ENCODE results near the gene LYPD5. TPM values are rescaled to one million over a fixed set of nuclear protein-coding genes. Genes with fewer than 3 reads are reported as not detected.

The LYPD5 gene
- total RNA-seq, 1 donor from 2014 or later: 1.3 TPM

DNA sequence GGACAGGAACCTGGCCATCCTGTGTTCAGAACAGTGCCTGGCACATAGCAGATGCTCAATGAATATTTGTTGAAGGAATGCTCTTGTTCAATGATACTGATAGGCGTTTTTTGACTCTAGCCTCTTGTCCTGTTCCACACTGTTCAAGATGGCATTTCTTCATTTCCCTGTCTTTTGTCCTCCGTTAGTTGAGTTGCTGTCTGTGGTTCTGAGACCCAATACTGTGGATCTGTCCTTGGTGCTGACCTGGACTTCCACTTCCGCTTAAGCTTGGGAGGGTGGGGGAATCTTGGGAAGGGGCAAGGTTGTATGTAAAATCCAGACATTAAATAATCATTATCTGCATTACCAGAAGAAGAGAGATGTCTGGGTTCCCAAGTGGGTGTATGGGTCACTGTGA lies 13.2 kb downstream of the LYPD5 start:
- TF ChIP-seq, protein P1, sequence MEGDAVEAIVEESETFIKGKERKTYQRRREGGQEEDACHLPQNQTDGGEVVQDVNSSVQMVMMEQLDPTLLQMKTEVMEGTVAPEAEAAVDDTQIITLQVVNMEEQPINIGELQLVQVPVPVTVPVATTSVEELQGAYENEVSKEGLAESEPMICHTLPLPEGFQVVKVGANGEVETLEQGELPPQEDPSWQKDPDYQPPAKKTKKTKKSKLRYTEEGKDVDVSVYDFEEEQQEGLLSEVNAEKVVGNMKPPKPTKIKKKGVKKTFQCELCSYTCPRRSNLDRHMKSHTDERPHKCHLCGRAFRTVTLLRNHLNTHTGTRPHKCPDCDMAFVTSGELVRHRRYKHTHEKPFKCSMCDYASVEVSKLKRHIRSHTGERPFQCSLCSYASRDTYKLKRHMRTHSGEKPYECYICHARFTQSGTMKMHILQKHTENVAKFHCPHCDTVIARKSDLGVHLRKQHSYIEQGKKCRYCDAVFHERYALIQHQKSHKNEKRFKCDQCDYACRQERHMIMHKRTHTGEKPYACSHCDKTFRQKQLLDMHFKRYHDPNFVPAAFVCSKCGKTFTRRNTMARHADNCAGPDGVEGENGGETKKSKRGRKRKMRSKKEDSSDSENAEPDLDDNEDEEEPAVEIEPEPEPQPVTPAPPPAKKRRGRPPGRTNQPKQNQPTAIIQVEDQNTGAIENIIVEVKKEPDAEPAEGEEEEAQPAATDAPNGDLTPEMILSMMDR (IDR thresholded peaks at IDR 0.05; ENCODE audit: borderline replicate concordance): no peak
- peaks cover 37% of the 10 kb centered on the region for H3K27me3 ChIP-seq (ENCODE audit: low read depth)
- no peak for DNase-seq
- intact Hi-C loops (cut with micrococcal nuclease): no loop called here
- H3K27ac ChIP-seq (replicated peaks): no peak overlapping the region
- no peaks in the 10 kb centered on the region for H3K9me3 ChIP-seq (replicated peaks)
- H3K36me3 ChIP-seq: no peaks in the 10 kb centered on the region
- H3K4me3 ChIP-seq: no peak overlapping the region
- H3K4me1 ChIP-seq: peaks cover 4% of the 10 kb centered on the region

DNA sequence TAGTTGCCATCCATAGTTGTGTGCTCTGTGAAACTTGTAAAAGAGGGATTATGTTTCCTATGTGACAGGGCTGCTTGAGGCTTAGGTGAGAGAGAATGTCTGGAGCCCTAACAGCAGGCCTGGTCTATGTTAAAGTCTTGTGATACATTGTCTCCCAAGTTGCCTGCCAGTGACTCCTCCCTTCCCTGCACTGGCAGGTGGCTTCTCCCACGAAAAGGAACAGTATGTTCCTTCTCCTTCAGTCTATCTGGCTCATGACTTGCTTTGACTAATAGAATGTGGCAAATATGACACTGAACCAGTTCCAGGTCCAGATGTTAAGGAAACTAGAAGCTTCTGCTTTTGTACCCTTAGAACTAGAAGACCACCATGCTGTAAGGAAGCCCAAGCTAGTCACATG lies 15.6 kb downstream of the LYPD5 start:
- DNase-seq: no peak
- TF ChIP-seq, protein P1 (IDR thresholded peaks at IDR 0.05; ENCODE audit: borderline replicate concordance): no peak
- Histone ChIP-seq H3K27me3 (ENCODE audit: low read depth) (peaks cover 40% of the 10 kb centered on the region), H3K4me1 (peaks cover 4% of the 10 kb centered on the region), H3K4me3 (no peak overlapping the region), H3K27ac (replicated peaks) (no peak overlapping the region), H3K36me3 (no peaks in the 10 kb centered on the region), H3K9me3 (replicated peaks) (no peaks in the 10 kb centered on the region)
- intact Hi-C loops (cut with micrococcal nuclease): no loop called here

DNA sequence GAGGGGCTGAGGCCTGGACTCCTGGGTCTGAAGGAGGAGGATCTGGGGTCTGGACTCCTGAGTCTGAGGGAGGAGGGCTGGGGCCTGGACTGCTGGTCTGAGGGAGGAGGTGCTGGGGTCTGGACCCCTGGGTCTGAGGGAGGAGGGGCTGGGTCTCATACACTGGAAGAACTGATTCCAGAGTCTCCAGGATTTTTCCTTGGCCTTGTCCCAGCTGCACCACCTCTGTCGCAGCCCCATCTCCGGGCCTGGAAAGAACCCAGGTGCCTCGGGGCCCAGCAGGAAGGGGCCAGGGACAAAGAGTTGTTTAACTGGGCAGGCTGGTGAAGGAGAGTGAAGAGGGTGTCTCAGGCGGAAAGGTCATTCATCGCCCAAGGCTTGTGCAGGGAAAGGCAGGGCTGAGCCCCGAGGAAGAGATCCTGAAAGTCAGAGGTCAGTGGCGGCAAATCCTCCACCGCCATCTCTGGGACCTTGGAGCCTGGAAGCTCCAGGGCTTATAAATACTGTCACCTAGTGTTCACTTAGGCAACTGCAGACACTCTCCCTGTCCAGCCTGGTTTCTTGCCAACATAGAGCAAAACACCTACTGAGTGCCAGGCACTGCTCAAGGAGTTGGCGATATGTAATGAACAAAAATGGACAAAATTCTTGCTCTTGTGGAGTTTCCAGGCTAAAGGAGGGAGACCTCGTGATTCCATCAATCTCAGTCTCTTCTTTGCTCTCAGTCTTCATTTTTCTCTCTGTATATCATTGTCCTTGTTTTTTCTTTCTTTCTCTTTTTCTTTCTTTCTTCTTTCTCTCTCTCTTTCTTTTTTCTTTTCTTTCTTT lies 17.1 kb downstream of the LYPD5 start:
- TF ChIP-seq, protein P1 (IDR thresholded peaks at IDR 0.05; ENCODE audit: borderline replicate concordance): peak; percentile 99
- DNase-seq: no peak
- H3K27me3 ChIP-seq (ENCODE audit: low read depth): peaks cover 46% of the 10 kb centered on the region

DNA sequence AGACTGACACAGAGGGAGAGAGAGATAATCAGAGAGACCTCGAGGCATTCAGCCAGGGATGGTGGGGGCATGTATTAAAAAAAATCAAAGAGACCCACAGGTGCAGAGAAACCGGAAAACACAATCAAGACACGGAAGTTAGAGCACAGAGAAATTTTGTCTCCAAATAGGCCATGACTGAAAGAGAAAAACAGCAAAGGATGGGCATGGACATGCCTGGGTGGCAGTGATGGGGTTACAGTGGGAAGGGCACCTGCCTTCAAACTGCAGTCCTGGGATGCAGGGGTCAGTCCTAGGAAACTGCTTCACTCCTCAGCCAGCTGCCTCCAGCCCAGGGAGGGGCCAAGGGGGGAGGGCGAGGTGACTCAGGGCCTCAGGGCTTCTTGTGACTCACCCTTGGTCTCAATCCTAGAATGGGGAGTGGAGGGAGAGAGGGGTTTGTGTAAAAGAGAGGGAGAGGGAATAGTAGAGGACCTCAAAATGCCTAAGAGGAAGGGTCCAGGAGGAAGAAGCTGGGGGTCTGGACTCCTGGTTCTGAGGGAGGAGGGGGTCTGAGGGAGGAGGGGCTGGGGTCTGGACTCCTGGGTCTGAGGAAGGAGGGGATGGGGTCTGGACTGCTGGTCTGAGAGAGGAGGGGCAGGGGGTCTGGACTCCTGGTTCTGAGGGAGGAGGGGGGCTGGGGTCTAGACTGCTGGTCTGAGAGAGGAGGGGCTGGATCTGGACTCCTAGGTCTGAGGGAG lies 17.8 kb downstream of the LYPD5 start:
- Histone ChIP-seq H3K27ac (replicated peaks) (no peak overlapping the region), H3K4me3 (no peak overlapping the region), H3K4me1 (peaks cover 6% of the 10 kb centered on the region), H3K27me3 (ENCODE audit: low read depth) (peaks cover 46% of the 10 kb centered on the region), H3K36me3 (no peaks in the 10 kb centered on the region), H3K9me3 (replicated peaks) (no peaks in the 10 kb centered on the region)
- intact Hi-C loops (cut with micrococcal nuclease): loop anchor here (5.0 kb wide), 1 partner anchor 37 kb away; no protein-coding TSS in a partner anchor
- TF ChIP-seq, protein P1 (IDR thresholded peaks at IDR 0.05; ENCODE audit: borderline replicate concordance): no peak
- DNase-seq: no peak

More for the DNA sequence above, 17.1 kb downstream of the LYPD5 start:
- Histone ChIP-seq H3K4me3 (no peak overlapping the region), H3K9me3 (replicated peaks) (no peaks in the 10 kb centered on the region), H3K4me1 (peaks cover 4% of the 10 kb centered on the region), H3K36me3 (no peaks in the 10 kb centered on the region), H3K27ac (replicated peaks) (no peak overlapping the region)
- intact Hi-C loops (cut with micrococcal nuclease): loop anchor here (5.0 kb wide), 1 partner anchor 38 kb away; no protein-coding TSS in a partner anchor

DNA sequence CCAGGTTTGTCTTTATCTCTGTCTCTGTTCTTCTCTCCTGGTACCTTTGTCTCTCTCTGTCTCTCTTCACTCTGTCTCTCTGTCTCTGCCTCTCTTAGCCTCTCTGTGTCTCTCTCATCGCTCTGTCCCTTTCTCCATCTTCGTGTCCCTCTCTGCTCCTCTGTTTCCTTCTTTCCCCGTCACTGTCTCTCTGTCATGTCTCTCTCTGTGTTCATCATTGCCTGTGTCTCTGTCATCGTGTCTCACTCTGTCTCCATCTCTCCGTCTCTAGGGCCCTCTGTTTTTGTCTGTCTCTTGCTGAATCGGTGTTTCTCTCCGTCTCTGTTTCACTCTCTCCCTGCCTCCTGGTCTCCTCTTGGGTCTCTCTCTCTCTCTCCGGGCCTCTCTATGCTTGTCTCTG lies 18.6 kb downstream of the LYPD5 start:
- H3K9me3 ChIP-seq (replicated peaks): no peaks in the 10 kb centered on the region
- intact Hi-C loops (cut with micrococcal nuclease): loop anchor here (5.0 kb wide), 1 partner anchor 36 kb away; no protein-coding TSS in a partner anchor
- peaks cover 13% of the 10 kb centered on the region for H3K4me1 ChIP-seq
- H3K27ac ChIP-seq (replicated peaks): no peak overlapping the region
- no peak overlapping the region for H3K4me3 ChIP-seq
- TF ChIP-seq, protein P1 (IDR thresholded peaks at IDR 0.05; ENCODE audit: borderline replicate concordance): no peak
- peaks cover 53% of the 10 kb centered on the region for H3K27me3 ChIP-seq (ENCODE audit: low read depth)
- DNase-seq: no peak
- H3K36me3 ChIP-seq: no peaks in the 10 kb centered on the region

Data from left ventricle myocardium inferior (tissue), 1 donor.